Vagina (tissue), 2 donors: ENCODE data around the gene EGFR.

Experiments
- CTCF ChIP-seq, 3 experiments: fragments of 450-650 bp in 2 of 3; fragments of 200-600 bp in 1 of 3; sonication (generic) in 1 of 3; IDR thresholded peaks; one replicate each; pipeline ENCODE4 v1.5.1; 2017 to 2019; ENCODE audit warnings: antibody characterized with exemption in 3 of 3, mild to moderate bottlenecking in 2 of 3, moderate library complexity in 2 of 3
- POLR2A ChIP-seq, 2 donors: fragments of 450-650 bp; IDR thresholded peaks; one replicate each; pipeline ENCODE4 v1.6.1; 2017; ENCODE audit warnings: antibody characterized with exemption in 2 of 2, mild to moderate bottlenecking in 2 of 2, moderate library complexity in 2 of 2

DNA sequence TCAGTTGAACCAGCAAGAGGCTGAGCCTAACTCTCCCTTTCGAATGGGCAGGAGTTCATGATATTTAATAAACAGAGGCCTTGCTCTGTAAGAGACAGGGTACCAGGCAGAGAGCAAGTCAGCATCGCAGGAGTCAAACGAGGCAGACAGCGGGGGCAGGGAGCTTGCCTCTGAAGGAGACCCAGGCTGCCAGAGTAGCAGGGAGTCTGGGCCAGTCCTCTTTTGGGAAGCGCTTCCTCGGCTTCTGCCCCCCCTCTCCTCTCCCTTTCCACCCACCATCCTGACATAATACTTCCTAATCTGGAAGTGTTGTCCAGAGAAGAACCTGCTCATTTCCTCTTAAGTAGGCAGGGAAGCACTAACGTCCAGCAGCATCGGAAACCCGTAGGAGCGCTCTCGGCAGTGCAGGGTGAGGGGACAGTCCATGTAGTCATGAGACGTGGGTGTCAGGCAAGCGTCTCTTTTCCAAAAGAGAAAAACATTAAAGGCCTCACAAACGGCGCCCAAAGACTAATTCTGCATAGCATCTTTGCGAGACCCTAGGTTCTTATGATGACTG, 171.1 kb downstream of the EGFR start:
- no peak for TF ChIP-seq CTCF (IDR thresholded peaks at IDR 0.05)
- TF ChIP-seq POLR2A (IDR thresholded peaks at IDR 0.05): no peak
